ENCODE results near the gene SLX4IP.
A peak's percentile ranks its signal among the peaks of the same experiment; 100 is the strongest.
"Not testable (repeated sequence)": the region's sequence is repeated elsewhere in the genome, so short reads cannot be mapped to it uniquely, and the experiment has no call there.

The SLX4IP gene

DNA sequence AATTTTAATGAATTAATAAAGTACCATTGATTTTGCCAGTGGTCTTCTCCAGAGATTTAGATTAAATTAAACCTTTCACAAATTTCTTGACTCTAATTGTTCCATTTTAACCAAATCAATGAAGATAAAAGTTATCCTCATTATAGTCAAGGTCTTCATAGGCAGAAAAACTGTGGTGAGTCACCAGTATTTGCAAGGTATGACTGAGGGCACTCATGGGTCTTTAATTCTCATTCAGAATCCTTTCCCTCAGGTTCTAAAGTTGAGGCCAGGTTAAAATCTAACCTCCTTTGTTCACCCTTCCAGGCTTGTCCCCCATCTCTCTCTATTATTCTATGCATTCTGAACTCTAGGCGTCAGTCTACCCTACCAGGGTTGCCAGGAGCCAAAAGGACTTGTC is 144.8 kb downstream of the SLX4IP start:
- no peak for DNase-seq

- DNase-seq: no peak
These were observed 145.6 kb downstream of the SLX4IP start for GRCh38 chr20:10580700-10581099.

GRCh38 chr20:10581823-10582222 is 146.7 kb downstream of the SLX4IP start:
- DNase-seq: no peak

DNA sequence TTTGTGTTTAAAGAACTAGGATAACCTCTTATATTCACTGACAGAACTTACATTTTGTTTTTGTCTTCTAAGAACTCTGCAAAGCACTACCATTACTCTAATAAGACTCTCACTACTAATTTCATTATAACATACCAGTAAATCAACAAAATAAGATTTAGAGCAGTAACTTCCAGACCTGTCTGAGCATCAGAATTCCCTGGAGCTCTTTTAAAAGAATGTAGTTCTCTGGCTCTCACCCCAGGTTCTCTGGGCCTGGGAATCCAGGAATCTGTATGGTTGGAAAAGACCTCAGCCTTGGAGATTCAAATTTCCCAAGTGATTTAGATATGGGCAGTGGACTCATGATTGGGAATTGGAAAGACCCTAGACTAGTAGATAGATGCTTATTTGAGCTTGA is 149.3 kb downstream of the SLX4IP start:
- no peak for DNase-seq

DNA sequence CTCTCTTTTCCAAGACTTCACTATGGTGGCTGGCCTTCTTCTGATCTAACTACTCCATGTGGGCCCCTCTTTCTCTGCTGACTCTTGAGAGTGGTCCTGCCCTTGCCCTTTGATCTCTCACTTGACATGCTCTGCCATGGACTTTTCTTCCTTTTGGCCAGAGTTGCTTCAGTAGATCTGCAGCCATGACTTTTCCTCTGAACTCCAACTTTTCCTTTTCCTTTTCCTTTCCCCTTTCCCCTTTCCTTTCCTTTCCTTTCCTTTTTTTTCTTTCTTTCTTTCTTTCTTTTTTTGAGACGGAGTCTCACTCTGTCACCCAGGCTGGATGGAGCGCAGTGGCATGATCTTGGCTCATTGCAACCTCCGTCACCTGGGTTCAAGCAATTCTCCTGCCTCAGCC is 150.2 kb downstream of the SLX4IP start:
- no peak for DNase-seq

- no peak for DNase-seq
These were observed 151.2 kb downstream of the SLX4IP start for GRCh38 chr20:10586296-10586695.

DNA sequence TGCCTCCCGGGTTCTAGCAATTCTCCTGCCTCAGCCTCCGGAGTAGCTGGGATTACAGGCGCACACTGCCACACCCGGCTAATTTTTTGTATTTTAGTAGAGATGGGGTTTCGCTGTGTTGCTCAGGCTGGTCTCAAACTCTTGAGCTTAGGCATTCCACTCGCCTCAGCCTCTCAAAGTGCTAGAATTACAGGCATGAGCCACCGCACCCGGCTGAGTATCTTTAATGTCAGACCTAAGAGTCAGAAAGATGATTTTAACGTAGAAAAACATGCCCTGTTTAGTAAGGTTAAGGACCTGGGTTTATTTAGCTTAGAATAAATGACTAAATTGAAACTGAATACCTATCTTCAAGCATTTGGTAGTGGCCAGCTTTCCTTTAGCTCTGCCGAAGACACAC is 155.3 kb downstream of the SLX4IP start:
- not testable (repeated sequence) for DNase-seq

DNA sequence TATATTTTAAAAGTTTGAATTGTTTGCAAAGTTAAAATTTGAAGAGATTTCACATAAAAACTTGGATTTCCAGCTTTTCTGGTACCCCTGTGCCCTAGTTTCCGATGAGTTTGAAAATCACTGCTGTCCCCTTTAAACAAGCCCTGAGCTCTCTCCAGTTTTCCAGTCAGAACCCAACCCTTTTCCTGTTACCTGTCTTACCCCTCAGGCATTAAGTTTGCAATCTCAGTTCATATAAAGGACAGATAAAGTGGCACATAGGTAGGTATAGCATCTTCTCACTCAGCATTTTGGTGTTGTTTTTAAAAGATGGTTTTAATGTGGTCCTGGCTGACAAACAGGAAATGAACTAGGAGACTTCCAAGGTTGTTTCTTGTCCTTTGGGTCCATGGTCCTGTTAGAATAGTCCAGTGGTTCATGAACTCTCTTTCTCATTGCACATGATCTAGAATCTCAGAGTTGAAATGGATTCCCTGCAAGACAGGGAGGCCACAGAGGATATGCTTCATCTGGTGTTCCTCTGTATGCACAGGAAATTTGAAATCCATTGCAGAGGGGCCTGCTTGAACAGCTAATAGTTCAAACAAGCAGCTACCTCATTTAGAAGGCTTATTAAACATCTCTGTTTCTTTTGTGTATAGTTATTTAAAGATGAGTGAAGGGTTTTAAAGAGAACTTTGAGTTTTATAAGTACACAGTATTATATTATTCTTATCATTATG is 156.0 kb downstream of the SLX4IP start:
- no peak for DNase-seq

DNA sequence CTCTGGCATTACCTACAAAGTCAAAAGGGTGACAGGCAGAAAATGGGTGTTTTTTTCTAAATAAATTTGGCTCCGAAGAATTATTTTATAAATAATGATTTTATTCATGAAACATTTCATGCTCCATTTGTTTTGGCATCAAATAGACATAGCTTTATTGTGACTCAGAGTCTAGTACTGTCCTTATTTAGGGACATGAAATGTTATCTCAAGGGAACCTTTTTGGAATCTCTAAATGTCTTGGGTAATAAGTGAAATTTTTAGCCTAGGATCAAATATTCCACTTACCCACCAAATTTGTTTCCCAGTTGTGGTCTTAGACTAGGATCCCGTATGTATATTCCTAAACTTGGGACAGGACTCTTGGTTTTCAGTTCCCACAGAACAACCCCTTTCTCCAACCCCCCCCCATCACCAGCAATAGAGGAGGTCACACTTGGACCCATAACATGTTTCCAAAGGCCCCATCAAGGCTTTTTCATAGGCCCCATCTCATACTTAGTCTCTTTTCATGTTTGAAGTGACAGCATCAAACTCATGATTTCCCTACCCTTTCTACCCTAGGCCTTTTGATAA is 156.9 kb downstream of the SLX4IP start:
- DNase-seq: no peak

GRCh38 chr20:10594296-10594868 is 159.3 kb downstream of the SLX4IP start:
- no peak for DNase-seq

GRCh38 chr20:10595266-10595665 is 160.2 kb downstream of the SLX4IP start:
- DNase-seq: no peak

- DNase-seq: no peak
These were observed 160.9 kb downstream of the SLX4IP start for GRCh38 chr20:10595985-10596384.

DNA sequence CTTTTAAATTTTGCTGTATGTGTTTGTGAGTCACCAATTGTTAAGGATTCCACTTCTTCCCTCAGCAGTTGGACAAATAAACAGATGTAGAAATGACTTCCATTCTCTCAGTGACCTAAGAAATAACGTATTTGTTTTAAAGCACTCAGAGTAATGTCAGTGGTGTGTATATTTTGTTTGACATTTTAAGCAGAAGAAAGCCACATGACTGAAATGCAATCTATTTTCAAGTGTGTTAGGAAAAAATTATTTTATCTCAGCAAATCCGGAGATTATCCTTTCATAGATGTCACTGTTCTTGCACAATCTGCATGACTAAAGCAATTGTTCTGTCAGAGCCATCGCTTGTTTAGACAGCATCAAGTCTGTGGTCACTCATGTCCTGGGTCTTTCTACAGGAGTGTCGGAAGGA is 161.6 kb downstream of the SLX4IP start:
- DNase-seq: no peak

- DNase-seq: no peak
These were observed 162.5 kb downstream of the SLX4IP start for GRCh38 chr20:10597637-10598036.

GRCh38 chr20:10602221-10602871 is 167.2 kb downstream of the SLX4IP start:
- no peak for DNase-seq

DNA sequence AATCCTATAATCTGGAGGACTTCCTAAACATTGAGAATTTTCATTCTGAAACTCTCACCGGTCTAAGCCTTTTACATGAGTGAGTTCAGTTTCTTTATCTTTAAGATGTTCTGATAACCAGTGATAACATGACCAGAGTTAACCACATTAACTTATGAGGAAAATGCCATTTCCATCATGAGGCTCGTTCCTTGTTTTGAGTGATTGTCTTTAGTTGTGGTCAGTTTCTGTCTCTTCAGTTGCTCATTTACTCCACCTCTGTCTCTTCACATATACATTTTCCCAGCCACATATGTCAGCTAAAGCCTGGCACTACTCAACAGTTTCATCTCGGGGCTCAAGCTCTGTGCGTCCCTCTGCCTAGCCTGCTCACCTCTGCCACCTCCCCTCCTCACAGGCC is 168.3 kb downstream of the SLX4IP start:
- DNase-seq: peak; percentile 68

- no peak for DNase-seq
These were observed 169.1 kb downstream of the SLX4IP start for GRCh38 chr20:10603971-10604864.

- DNase-seq: no peak
These were observed 169.8 kb downstream of the SLX4IP start for GRCh38 chr20:10604865-10605440.

DNA sequence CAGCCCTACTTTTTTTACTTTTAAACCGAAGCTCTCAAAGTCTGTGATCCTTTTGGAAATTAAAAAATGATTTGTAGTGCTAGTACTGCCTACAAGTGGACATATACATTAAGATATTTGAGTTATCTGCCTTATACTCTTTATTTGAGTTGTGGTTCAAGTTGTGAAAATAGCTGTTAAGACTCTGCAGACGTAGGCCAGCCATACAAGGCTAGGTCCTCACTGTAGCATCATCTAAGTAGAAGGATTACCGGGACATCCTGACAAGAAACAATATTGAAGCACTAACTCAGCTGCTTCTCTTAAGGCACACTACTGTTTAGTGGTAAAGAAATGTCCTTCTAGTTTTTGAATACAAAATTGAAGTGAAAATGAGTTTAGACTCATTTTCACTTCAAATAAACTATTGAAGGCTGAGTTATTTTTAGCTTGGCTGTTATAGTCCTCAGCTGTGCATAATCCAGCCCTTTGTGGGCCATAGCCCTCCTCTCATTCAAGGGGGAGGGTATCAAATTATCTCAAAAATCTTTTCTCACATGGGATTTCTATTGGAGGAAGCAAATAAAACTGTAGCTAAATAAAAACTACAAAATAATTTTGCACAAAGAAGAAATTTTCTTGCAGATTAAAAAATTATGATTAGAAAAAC is 170.6 kb downstream of the SLX4IP start:
- no peak for DNase-seq

DNA sequence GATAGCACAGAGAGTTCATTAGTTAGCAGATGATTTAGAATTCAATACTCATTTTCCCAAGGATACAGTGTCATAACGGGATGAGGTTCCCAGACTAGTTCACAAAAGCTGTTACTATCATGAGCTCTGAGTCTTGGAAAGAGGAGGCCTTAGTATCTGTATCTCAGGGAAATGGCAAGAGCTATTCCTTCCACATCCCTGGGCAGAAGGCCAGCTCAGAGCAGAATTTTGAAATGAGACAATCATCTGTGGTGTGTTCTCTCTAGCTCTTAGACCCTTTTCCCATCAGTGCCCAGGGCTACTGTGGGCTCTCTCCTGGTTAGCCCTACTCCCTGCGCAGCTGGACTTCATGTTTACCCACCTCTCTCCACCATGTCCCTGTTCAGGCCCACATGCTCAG is 174.2 kb downstream of the SLX4IP start:
- no peak for DNase-seq

DNA sequence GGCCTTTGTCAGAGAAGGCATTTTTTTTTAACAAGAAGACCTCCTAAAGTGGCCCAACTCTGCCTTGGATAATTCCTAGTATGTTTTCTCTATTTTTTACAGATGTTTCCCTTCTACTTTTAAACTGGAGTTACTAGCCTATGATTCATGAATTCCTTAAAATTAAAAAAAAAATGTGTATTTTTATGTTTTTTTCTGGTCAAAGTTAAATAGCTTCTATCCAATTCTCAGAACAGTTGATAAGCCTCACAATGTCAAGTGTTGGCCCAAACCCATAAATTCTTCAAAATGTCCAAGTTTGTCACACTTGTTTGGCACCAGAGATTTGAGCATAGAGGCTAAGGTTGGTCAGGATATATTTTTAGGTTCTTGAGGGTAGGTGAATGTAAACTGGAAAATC is 174.7 kb downstream of the SLX4IP start:
- DNase-seq: no peak

- no peak for DNase-seq
These were observed 175.1 kb downstream of the SLX4IP start for GRCh38 chr20:10610251-10610650.

Data from activated CD4-positive, alpha-beta T cell treated with anti-CD3 and anti-CD28 coated beads, Interleukin-10, Interleukin-2, amounts not matched to agents 100 ng/mL and 50 ng/mL, durations not matched to agents 16 hours and 8 hours (primary cell).